ENCODE results near the gene SLC6A12. TPM values are rescaled to one million over a fixed set of nuclear protein-coding genes. Genes with fewer than 3 reads are reported as not detected.

The SLC6A12 gene
- total RNA-seq, 1 donor from 2014 or later = 14.2 TPM

DNA sequence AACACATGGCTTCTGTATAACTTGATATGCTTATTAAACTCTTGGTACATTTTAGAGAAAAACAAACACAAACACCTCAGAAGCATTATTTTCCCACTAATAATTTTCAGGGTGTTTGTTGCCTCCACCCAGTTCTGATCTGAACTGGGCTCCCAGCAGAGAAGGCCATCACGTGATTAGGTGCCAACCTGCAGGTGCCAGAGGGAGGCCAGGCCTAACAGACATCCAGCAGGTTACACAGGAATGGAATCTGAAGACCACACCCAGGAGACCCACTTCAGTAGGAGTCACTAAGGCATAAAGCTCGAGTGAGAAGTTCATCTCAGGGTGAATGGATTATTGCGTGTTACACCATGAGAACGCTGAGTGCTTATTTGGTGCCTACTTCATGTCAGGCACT is 8.9 kb downstream of the SLC6A12 start:
- Histone ChIP-seq H3K4me1 (peaks cover 9% of the 10 kb centered on the region), H3K4me3 (no peak overlapping the region), H3K27ac (no peak overlapping the region), H3K9me3 (no peaks in the 10 kb centered on the region), H3K36me3 (no peaks in the 10 kb centered on the region), H3K27me3 (ENCODE audit: low read depth) (peaks cover 26% of the 10 kb centered on the region)
- ATAC-seq (peak; percentile 43 to 74), DNase-seq (no peak)
- TF ChIP-seq, protein P1, sequence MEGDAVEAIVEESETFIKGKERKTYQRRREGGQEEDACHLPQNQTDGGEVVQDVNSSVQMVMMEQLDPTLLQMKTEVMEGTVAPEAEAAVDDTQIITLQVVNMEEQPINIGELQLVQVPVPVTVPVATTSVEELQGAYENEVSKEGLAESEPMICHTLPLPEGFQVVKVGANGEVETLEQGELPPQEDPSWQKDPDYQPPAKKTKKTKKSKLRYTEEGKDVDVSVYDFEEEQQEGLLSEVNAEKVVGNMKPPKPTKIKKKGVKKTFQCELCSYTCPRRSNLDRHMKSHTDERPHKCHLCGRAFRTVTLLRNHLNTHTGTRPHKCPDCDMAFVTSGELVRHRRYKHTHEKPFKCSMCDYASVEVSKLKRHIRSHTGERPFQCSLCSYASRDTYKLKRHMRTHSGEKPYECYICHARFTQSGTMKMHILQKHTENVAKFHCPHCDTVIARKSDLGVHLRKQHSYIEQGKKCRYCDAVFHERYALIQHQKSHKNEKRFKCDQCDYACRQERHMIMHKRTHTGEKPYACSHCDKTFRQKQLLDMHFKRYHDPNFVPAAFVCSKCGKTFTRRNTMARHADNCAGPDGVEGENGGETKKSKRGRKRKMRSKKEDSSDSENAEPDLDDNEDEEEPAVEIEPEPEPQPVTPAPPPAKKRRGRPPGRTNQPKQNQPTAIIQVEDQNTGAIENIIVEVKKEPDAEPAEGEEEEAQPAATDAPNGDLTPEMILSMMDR (IDR thresholded peaks at IDR 0.05) = no peak
- intact Hi-C loops (cut with DNase I) = no loop called here

DNA sequence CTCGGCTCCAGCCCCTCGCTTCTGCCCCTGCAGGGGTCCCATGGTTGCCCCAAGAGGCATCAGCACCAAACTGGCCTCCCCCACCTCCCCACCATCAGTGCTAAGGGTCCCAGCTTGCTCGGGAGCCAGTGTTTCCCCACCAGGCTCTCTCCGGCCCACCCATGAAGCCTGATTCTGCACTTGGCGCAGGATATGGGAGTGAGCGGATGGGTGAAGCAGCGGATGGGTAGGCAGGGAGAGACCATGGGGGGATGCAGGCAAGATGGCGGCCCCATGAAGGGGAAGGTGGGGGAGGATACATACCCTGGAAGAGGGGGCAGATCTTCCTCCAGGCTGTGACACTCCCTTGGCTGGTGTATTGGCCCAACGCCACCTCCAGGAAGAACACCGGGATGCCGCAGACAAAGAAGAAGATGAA is 9.7 kb downstream of the SLC6A12 start:
- DNase-seq = no peak
- Histone ChIP-seq H3K4me1 (peaks cover 9% of the 10 kb centered on the region), H3K36me3 (no peaks in the 10 kb centered on the region), H3K27ac (no peak overlapping the region), H3K9me3 (no peaks in the 10 kb centered on the region), H3K4me3 (peak overlapping the region; percentile 49), H3K27me3 (ENCODE audit: low read depth) (peaks cover 26% of the 10 kb centered on the region)
- TF ChIP-seq, protein P1 (IDR thresholded peaks at IDR 0.05) = no peak
- ATAC-seq = no peak
- intact Hi-C loops (cut with DNase I) = no loop called here

DNA sequence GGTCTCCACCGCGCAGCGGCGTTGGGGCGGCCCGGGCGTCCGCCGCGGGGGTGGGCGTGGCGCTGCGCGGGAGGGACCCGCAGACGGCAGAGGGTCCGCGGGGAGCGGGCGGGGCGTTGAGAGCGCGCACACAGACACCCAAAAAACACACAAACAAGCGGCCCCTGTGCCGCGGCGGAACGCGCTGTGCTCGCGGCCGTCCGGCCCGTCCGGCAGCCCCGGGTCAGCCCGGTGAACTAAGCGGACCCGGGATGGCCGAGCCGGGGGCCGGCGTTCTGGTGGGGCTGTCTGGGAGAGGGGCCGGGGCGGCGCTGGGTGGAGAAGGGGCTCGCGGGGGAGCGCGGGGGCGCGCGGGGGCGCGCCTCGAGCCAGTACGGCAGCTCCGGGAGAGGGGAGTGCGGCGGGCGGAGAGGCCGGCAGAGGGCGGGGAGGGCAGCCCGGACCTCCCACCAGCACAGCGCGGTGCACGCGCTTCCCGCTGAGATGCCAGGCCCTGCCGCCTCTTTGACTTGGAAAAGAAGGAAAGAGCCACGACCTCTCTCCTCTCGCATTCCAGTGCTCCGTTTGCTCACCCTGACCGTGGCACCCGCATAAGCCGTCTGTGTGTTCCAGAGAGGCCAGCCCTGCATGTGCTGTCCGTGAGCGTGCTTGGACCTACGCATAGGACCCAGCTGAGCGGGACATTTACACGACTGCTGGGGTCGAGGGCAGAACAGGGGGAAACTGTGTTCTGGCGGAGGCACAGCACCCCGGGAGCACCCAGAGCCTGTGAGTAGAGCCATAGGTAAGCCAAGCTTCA is 10.3 kb downstream of the SLC6A12 start:
- intact Hi-C loops (cut with DNase I) = no loop called here
- H3K27ac ChIP-seq = no peak overlapping the region
- peak; percentile 50 to 64 for ATAC-seq
- no peaks in the 10 kb centered on the region for H3K9me3 ChIP-seq
- peak overlapping the region; percentile 49 for H3K4me3 ChIP-seq
- TF ChIP-seq, protein P1 (IDR thresholded peaks at IDR 0.05) = no peak
- no peak for DNase-seq
- H3K27me3 ChIP-seq (ENCODE audit: low read depth) = peaks cover 26% of the 10 kb centered on the region
- no peaks in the 10 kb centered on the region for H3K36me3 ChIP-seq
- peaks cover 9% of the 10 kb centered on the region for H3K4me1 ChIP-seq

DNA sequence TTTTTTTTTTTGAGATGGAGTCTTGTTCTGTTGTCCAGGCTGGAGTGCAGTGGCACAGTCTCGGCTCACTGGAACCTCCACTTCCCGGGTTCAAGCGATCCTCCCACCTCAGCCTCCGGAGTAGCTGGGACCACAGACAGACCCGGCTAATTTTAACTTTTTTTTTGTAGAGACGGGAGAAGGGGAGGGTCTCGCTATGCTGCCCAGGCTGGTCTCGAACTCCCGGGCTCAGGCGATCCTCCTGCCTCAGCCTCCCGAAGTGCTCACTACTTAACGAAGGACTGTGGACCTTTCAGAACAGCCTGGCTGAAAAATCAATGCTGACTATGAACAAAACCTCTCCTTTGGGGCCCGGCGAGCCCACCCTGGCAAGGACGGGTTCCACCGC is 10.9 kb downstream of the SLC6A12 start:
- peaks cover 26% of the 10 kb centered on the region for H3K27me3 ChIP-seq (ENCODE audit: low read depth)
- no peak for DNase-seq
- H3K4me1 ChIP-seq = peaks cover 9% of the 10 kb centered on the region
- intact Hi-C loops (cut with DNase I) = no loop called here
- H3K27ac ChIP-seq = no peak overlapping the region
- no peaks in the 10 kb centered on the region for H3K9me3 ChIP-seq
- peak overlapping the region; percentile 49 for H3K4me3 ChIP-seq
- H3K36me3 ChIP-seq = no peaks in the 10 kb centered on the region
- TF ChIP-seq, protein P1 (IDR thresholded peaks at IDR 0.05) = no peak
- no peak for ATAC-seq

DNA sequence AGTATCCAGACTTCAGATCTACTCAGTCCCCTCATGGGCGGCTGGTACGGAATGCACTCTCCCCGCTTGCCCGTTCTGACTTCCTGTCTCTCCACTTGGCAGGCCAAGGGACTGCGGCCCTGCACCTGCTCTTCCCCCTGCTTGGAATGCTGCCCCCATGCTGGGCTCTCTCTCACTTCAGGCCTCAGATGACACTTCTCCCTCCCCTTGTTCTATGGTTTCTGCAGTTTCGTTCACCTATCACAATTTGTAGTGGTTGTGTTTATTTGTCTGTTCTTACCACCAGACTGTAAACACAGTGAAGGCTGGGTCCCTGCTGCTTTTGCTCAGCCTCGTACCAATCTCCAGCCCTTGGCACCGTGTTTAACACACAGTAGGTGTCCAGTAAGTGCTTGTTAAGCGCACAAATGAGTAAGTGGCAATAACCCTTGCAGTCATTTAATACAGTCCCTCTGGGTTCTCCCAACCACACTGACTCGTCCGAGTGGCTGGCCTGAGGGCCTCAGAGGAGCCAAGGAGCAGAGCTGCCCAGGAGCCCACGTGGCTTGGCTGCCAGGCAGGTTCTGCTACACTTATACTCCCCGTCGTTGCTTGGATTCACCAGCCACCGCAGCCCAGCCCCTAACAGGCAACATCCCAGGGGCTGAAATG is 11.8 kb downstream of the SLC6A12 start:
- H3K27me3 ChIP-seq (ENCODE audit: low read depth) = peaks cover 26% of the 10 kb centered on the region
- H3K9me3 ChIP-seq = no peaks in the 10 kb centered on the region
- intact Hi-C loops (cut with DNase I) = no loop called here
- H3K36me3 ChIP-seq = no peaks in the 10 kb centered on the region
- peak overlapping the region; percentile 27 for H3K27ac ChIP-seq
- H3K4me1 ChIP-seq = peaks cover 9% of the 10 kb centered on the region
- peak; percentile 76 to 83 for ATAC-seq
- DNase-seq = peak; percentile 77
- TF ChIP-seq, protein P1 (IDR thresholded peaks at IDR 0.05) = no peak
- no peak overlapping the region for H3K4me3 ChIP-seq
